Measurements from ENCODE around the gene ZNF224. TPM values are rescaled to one million over a fixed set of nuclear protein-coding genes. Genes with fewer than 3 reads are reported as not detected.

Gene ZNF224
- total and polyA plus RNA-seq, 3 experiments from 2014 or later: 11.9 to 20.6 (median 19.6) TPM

DNA sequence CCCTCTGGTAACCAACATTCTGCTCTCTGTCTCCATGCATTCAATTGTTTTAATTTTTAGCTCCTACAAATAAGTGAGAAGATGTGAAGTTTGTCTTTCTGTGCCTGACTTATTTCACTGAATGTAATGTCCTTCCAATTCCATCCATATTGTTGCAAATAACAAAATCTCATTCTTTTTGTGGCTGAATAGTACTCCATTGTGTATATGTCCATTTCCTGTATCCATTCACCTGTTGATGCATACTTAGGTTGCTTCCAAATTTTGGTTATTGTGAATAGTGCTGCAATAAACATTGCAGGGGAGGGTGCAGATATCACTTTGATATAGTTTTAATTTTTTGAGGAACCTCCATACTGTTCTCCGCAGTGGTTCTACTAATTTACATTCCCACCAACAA lies 24.7 kb upstream of the ZNF224 start:
- Mint-ChIP-seq H3K4me3 (no peak overlapping the region), H3K9me3 (peaks cover 32 to 59% (median 47%) of the 10 kb centered on the region in 5 donors), H3K27me3 (peaks cover 1 to 4% of the 10 kb centered on the region in 2 donors), H3K36me3 (peaks cover 12 to 47% (median 31%) of the 10 kb centered on the region in 3 donors), H3K27ac (no peak overlapping the region), H3K4me1 (peaks cover 24 to 27% (median 26%) of the 10 kb centered on the region in 3 donors)
- Histone ChIP-seq H3K27ac (ENCODE audit: low read depth, low read length) (no peak overlapping the region), H3K4me3 (ENCODE audit: low read length) (no peak overlapping the region), H3K27me3 (ENCODE audit: insufficient read depth, low read length, poor library complexity, severe bottlenecking) (no peaks in the 10 kb centered on the region), H3K4me1 (ENCODE audit: insufficient read depth, low read length) (peaks cover 14% of the 10 kb centered on the region), H3K36me3 (ENCODE audit: insufficient read depth, low read length) (no peaks in the 10 kb centered on the region), H3K9me3 (ENCODE audit: low read length) (peaks cover 18% of the 10 kb centered on the region)
- ChIA-PET CTCF (no interaction called here), POLR2A (no interaction called here)
- DNase-seq: no peak

GRCh38 chr19:44071824-44072542 lies 22.2 kb upstream of the ZNF224 start, which contains the start of gene ZNF284:
Gene ZNF284, plus strand, starts transcription at chr19:44072159. Its CDS starts 4,231 bp downstream, at chr19:44076390.
- peaks cover 15 to 39% (median 24%) of the 10 kb centered on the region in 5 donors for H3K9me3 Mint-ChIP-seq
- peak within 1 kb of the TSS; percentile 87 for H3K4me3 ChIP-seq (ENCODE audit: low read length)
- no peaks in the 10 kb centered on the region for H3K36me3 ChIP-seq (ENCODE audit: insufficient read depth, low read length)
- H3K9me3 ChIP-seq (ENCODE audit: low read length): peaks cover 4% of the 10 kb centered on the region
- H3K27me3 Mint-ChIP-seq: peaks cover 1 to 4% of the 10 kb centered on the region in 2 donors
- peaks cover 27 to 38% (median 27%) of the 10 kb centered on the region in 3 donors for H3K4me1 Mint-ChIP-seq
- ChIA-PET CTCF (interaction anchor here (1.4 kb wide), 1 partner anchor 23 kb away, joined by 4 read pairs; no protein-coding TSS in a partner anchor), POLR2A (no interaction called here)
- peak within 1 kb of the TSS; percentile 31 to 96 (median 82) for H3K27ac Mint-ChIP-seq
- H3K4me1 ChIP-seq (ENCODE audit: insufficient read depth, low read length): peaks cover 14% of the 10 kb centered on the region
- H3K27me3 ChIP-seq (ENCODE audit: insufficient read depth, low read length, poor library complexity, severe bottlenecking): no peaks in the 10 kb centered on the region
- peak within 1 kb of the TSS; percentile 36 for H3K27ac ChIP-seq (ENCODE audit: low read depth, low read length)
- peak within 1 kb of the TSS; percentile 86 to 96 (median 93) for H3K4me3 Mint-ChIP-seq
- H3K36me3 Mint-ChIP-seq: peaks cover 4 to 35% (median 23%) of the 10 kb centered on the region in 3 donors
- peak; percentile 68 to 88 (median 83) for DNase-seq

DNA sequence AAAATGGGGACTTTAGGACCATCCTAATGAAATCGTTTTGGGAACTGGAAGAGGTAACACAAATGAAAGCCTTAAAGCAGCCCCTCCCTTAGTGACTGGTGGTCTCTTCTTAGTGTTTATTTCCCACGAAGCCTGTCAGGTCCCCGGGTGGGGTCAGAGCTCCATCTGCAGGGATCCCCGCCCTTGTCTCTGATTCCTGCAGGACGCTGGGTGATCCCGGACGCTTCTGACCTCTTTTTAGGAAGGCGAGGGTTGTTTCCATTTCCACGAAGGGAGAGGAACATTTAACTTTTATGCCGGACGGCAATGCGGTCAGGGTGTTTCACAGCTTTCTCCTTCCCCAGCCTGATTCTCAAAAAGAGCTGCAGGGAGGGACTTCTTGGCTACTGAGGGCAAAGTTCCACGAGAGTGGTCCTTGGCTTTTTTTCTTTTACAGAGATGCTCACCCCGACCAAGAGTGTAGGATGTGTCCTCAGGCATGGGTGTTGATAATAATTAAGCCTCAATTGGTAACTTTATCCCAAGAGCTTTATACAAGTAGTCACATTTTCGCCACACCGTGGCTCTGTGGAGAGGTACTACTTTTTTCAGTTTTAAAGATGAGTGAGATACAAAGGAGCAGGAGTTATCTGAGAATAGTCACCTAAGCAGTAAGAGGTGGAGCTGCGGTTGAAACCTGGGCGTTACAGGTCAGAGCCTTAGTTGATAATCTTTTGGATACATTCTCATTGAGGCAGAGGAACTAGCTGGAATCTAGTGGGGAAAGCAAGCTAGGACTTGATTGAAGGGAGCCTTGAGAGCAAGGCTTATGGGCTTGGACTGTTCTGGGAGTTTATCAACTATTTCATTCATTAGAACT lies 21.4 kb upstream of the ZNF224 start:
- ChIA-PET POLR2A (no interaction called here), CTCF (interaction anchor here (1.4 kb wide), 1 partner anchor 22 kb away, joined by 4 read pairs; no protein-coding TSS in a partner anchor)
- no peaks in the 10 kb centered on the region for H3K9me3 ChIP-seq (ENCODE audit: low read length)
- H3K9me3 Mint-ChIP-seq: peaks cover 11 to 31% (median 21%) of the 10 kb centered on the region in 5 donors
- H3K27ac ChIP-seq (ENCODE audit: low read depth, low read length): no peak overlapping the region
- H3K27me3 ChIP-seq (ENCODE audit: insufficient read depth, low read length, poor library complexity, severe bottlenecking): no peaks in the 10 kb centered on the region
- H3K4me1 ChIP-seq (ENCODE audit: insufficient read depth, low read length): peaks cover 14% of the 10 kb centered on the region
- no peaks in the 10 kb centered on the region for H3K36me3 ChIP-seq (ENCODE audit: insufficient read depth, low read length)
- H3K4me1 Mint-ChIP-seq: peaks cover 27 to 38% (median 27%) of the 10 kb centered on the region in 3 donors
- H3K36me3 Mint-ChIP-seq: peaks cover 4 to 35% (median 27%) of the 10 kb centered on the region in 3 donors
- H3K4me3 ChIP-seq (ENCODE audit: low read length): peak overlapping the region; percentile 87
- peak overlapping the region; percentile 86 to 96 (median 93) for H3K4me3 Mint-ChIP-seq
- DNase-seq: no peak
- peaks cover 1 to 4% of the 10 kb centered on the region in 2 donors for H3K27me3 Mint-ChIP-seq
- H3K27ac Mint-ChIP-seq: peak overlapping the region in 6 of 8 donors; percentile 22 to 92 (median 82)

- CTCF ChIA-PET: no interaction called here
- Mint-ChIP-seq H3K27me3 (peaks cover 0 to under 1% of the 10 kb centered on the region in 2 donors), H3K9me3 (peaks cover 0 to 7% (median 5%) of the 10 kb centered on the region in 5 donors), H3K4me3 (no peak overlapping the region), H3K4me1 (peaks cover 21 to 33% (median 23%) of the 10 kb centered on the region in 3 donors), H3K36me3 (peaks cover 11 to 43% (median 23%) of the 10 kb centered on the region in 3 donors), H3K27ac (no peak overlapping the region)
- Histone ChIP-seq H3K27me3 (ENCODE audit: insufficient read depth, low read length, poor library complexity, severe bottlenecking) (no peaks in the 10 kb centered on the region), H3K27ac (ENCODE audit: low read depth, low read length) (no peak overlapping the region), H3K4me3 (ENCODE audit: low read length) (no peak overlapping the region), H3K36me3 (ENCODE audit: insufficient read depth, low read length) (no peaks in the 10 kb centered on the region), H3K4me1 (ENCODE audit: insufficient read depth, low read length) (peaks cover 13% of the 10 kb centered on the region), H3K9me3 (ENCODE audit: low read length) (no peaks in the 10 kb centered on the region)
- POLR2A ChIA-PET: no interaction called here
- no peak for DNase-seq
These were observed 17.8 kb upstream of the ZNF224 start for GRCh38 chr19:44076325-44076724.

DNA sequence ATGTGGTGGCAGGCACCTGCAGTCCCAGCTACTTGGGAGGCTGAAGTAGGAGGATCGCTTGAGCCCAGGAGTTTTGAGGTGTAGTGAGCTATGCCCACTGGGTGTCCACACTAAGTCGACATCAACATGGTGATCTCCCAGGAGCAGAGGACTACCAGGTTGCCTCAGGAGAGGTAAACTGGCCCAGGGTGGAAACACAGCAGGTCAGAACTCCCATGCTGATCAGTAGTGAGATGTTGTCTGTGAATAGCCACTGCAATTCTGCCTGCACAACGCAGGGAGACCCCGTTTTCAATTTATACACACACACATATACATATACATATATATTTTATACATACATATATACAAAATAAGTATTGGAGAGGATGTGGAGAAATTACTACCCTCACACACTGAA lies 2.1 kb upstream of the ZNF224 start:
- Mint-ChIP-seq H3K4me1 (peaks cover 14 to 26% (median 21%) of the 10 kb centered on the region in 3 donors), H3K9me3 (no peaks in the 10 kb centered on the region), H3K36me3 (peaks cover 5 to 25% (median 7%) of the 10 kb centered on the region in 3 donors), H3K27me3 (no peaks in the 10 kb centered on the region), H3K27ac (peak overlapping the region in 1 of 8 donors; percentile 42), H3K4me3 (no peak overlapping the region)
- H3K27me3 ChIP-seq (ENCODE audit: insufficient read depth, low read length, poor library complexity, severe bottlenecking): no peaks in the 10 kb centered on the region
- no peaks in the 10 kb centered on the region for H3K9me3 ChIP-seq (ENCODE audit: low read length)
- DNase-seq: no peak
- no peak overlapping the region for H3K4me3 ChIP-seq (ENCODE audit: low read length)
- peaks cover 19% of the 10 kb centered on the region for H3K4me1 ChIP-seq (ENCODE audit: insufficient read depth, low read length)
- CTCF ChIA-PET: no interaction called here
- no peak overlapping the region for H3K27ac ChIP-seq (ENCODE audit: low read depth, low read length)
- peaks cover under 1% of the 10 kb centered on the region for H3K36me3 ChIP-seq (ENCODE audit: insufficient read depth, low read length)
- POLR2A ChIA-PET: no interaction called here

DNA sequence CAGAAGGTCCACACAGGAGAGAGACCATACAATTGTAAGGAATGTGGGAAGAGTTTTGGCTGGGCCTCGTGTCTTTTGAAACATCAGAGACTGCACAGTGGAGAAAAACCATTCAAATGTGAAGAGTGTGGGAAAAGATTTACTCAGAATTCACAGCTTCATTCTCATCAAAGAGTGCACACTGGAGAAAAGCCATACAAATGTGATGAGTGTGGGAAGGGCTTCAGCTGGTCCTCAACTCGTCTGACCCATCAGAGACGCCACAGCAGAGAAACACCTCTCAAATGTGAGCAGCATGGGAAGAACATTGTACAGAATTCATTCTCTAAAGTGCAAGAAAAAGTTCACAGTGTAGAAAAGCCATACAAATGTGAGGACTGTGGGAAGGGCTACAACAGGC lies 13.6 kb downstream of the ZNF224 start:
- POLR2A ChIA-PET: no interaction called here
- Histone ChIP-seq H3K4me3 (ENCODE audit: low read length) (no peak overlapping the region), H3K9me3 (ENCODE audit: low read length) (peaks cover 44% of the 10 kb centered on the region), H3K4me1 (ENCODE audit: insufficient read depth, low read length) (peaks cover 9% of the 10 kb centered on the region), H3K27me3 (ENCODE audit: insufficient read depth, low read length, poor library complexity, severe bottlenecking) (no peaks in the 10 kb centered on the region), H3K36me3 (ENCODE audit: insufficient read depth, low read length) (peaks cover 31% of the 10 kb centered on the region), H3K27ac (ENCODE audit: low read depth, low read length) (no peak overlapping the region)
- no peak overlapping the region for H3K27ac Mint-ChIP-seq
- DNase-seq: no peak
- H3K27me3 Mint-ChIP-seq: no peaks in the 10 kb centered on the region
- peaks cover 31 to 64% (median 54%) of the 10 kb centered on the region in 3 donors for H3K36me3 Mint-ChIP-seq
- CTCF ChIA-PET: no interaction called here
- H3K4me1 Mint-ChIP-seq: peaks cover 11 to 12% (median 11%) of the 10 kb centered on the region in 3 donors
- H3K9me3 Mint-ChIP-seq: peaks cover 40 to 80% (median 70%) of the 10 kb centered on the region in 5 donors
- no peak overlapping the region for H3K4me3 Mint-ChIP-seq

DNA sequence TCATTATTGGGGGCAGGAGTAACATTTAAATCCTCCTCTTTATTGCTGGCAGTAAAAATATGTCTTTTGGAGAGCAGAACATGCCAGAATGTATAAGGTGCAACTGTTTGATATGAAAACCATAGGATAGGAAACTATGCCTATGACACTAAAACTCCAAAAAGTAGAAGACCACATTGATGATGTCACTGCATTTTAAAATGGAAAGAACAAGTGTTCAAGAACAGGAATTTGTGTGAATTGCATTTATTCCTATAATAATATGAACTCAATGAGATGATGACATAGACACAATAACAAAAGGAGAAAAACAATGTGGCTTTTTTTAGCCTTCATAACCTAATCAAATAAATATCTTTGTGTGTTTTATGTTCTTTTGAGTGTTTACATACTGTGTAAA lies 15.3 kb downstream of the ZNF224 start:
- H3K9me3 ChIP-seq (ENCODE audit: low read length): peaks cover 44% of the 10 kb centered on the region

More for the DNA sequence above, 15.3 kb downstream of the ZNF224 start:
- Mint-ChIP-seq H3K9me3 (peaks cover 39 to 68% (median 62%) of the 10 kb centered on the region in 5 donors), H3K4me3 (peak overlapping the region in 1 of 7 donors; percentile 36), H3K27me3 (no peaks in the 10 kb centered on the region), H3K36me3 (peaks cover 20 to 49% (median 47%) of the 10 kb centered on the region in 3 donors), H3K27ac (no peak overlapping the region), H3K4me1 (peaks cover 22 to 25% (median 24%) of the 10 kb centered on the region in 3 donors)
- POLR2A ChIA-PET: no interaction called here
- H3K4me1 ChIP-seq (ENCODE audit: insufficient read depth, low read length): peaks cover 9% of the 10 kb centered on the region
- H3K4me3 ChIP-seq (ENCODE audit: low read length): peak overlapping the region; percentile 9
- DNase-seq: no peak
- no peak overlapping the region for H3K27ac ChIP-seq (ENCODE audit: low read depth, low read length)
- CTCF ChIA-PET: no interaction called here
- H3K27me3 ChIP-seq (ENCODE audit: insufficient read depth, low read length, poor library complexity, severe bottlenecking): no peaks in the 10 kb centered on the region
- peaks cover 15% of the 10 kb centered on the region for H3K36me3 ChIP-seq (ENCODE audit: insufficient read depth, low read length)

Data from CD8-positive, alpha-beta memory T cell (primary cell).